Activated T-cell treated with anti-CD3 and anti-CD28 coated beads for 4 hours (primary cell): ENCODE data around the gene RAPGEFL1.
"Not testable (repeated sequence)": the region's sequence is repeated elsewhere in the genome, so short reads cannot be mapped to it uniquely, and the experiment has no call there.

Experiments used
- DNase-seq: peaks from one replicate; pipeline ENCODE4 v3.0.0-alpha.2; 2020

RAPGEFL1 gene

DNA sequence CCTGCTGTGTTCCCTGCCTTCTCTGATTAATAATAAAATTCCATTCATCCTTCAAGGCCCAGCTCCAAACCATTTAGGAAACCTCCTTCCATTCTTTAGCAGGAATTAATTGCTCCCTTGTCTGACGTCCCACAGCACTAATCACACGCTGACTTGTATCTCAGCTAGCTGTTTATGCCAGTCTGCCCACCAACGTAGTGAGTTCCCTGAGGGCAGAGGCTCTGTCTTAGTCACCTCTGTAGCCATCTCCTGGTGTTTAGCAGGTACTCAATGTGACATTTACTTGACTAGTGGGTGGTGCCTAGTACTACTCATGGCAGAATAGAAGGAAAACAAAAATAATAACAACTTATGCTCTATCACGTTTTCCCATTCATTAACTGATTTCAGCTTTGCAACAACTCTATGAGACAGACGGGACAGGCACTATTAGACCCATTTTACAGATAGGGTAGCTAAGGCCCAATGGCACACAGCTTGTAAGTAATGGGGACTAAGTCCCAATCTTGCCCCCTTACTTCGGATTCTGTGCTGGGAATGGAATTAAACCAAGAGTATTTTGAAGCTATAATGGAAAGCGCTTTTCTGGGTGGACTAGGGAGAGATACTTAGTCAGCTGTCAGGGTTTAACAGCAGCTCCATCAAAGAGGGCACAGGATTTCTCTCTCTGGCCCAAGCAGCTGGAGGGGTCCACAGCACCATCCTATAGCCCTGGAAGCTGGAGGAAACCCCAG is 40.9 kb downstream of the RAPGEFL1 start:
- no peak for DNase-seq

DNA sequence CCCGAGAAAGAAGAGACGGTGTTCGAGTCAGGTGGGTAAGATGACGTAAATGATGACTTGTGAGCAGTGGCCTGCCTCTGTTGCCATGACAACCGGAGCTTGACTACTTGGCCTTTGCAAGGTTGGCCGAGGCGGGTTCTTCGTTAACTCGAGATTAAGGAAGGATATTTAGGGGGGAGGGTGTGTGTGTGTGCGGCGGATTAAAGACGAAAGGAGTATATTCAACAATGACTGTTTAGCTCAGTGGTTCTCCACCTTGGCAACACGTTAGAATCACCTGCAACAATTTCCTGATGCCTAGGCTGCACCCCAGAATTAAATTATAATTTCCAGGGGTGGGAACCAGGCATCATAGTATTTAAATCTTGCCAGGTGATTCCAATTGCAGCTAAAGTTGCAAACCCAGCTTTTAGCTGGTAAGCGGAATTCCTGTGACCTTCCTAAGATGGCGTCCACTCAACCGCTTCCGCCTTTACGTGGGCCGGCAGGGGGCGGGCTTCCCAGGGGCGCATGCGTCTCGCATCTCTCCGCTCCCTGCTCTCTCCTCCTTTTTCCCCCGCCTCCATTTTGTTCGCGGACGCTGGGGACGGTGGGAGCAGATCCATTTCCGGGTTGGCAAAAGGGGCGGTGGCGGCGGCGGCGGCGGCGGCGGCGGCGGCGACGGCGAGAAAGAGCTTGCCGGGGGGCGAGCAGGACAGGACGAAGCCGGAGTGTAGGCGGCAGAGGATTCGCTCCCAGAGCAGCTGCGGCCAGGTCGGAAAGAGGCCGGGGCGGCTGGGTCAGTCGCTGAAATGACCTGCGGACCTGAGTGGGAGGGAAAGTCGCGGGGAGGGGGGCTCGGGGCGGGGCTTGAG is 41.7 kb downstream of the RAPGEFL1 start, which contains the start of gene WIPF2:
Gene WIPF2 (plus strand): TSS at position 565 of the 854 bp plus-strand sequence. CDS start 37,156 bp downstream, outside the sequence.
- DNase-seq, result peak; percentile 95

DNA sequence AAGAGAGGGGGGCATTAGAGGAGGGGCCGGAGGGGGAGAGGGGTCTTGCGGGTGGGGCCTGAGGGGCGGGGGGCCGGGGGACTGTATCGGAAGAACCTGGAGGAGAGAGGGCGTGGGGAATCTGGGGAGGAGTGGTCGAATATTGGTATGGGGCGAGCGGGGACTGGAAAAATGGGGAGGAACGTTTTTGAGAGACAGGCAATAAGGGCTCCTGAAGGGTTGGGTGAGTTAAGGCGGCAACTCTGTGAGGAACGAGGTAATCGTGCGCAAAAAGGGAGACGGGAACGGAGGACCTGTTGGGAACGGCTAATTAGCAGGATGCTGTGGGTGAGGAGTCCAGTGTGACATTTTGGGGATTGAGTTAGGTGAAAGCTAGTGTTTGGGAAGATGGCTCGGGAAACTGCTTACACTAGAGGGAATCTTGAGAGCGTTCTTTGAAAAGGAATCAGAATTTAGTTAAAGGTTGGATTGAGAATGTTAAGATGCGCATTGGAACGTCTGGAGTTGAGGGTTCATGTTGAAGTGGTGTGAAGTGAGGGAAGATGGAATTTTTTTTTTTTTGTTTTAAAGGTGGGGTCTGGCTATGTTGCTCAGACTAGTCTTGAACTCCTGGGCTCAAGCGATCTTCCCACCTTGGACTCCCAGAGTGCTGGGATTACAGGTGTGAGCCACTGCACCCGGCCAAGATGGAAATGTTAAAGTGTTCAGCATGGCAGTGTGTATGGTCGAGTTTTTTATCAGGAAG is 42.5 kb downstream of the RAPGEFL1 start:
- peak; percentile 11 for DNase-seq

DNA sequence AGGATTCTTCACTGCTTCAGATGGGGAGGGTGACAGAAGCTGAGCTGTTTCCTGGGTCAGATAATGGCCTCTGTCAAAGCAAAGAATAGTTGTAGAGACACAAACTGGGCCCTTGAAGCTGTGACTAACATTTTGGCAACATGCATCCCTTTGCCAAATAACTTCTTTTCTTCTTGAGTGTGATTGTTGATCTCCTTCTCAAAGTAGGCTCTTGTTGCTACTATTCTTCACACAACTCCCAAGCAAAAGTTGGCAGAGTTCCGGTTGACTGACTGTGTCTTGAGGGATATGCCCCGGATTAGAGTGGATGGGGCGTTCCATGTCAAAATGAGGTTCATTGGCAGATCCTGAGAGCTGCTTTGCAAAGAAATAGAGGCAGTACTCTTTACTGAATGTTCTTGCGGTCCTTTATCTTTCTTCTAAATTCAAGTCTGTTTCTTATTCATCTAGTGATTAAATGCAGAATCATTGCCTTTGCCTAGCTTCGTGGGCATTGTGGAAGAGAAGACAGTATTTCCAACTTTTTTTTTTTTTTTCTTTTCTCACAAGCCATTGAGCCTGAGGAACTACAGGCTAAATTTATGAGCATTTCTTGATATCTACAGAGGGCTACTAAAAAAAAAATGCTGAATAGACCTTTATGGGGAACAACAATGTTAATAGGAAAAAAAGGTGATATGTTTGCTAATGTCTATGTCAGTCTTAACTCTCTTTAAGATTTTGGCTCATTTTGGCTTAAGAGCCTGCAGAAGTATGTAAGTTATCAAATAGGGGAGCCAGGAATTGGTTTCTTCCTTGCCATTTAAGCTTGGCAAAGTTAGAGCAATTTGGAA is 47.7 kb downstream of the RAPGEFL1 start:
- DNase-seq, result no peak

DNA sequence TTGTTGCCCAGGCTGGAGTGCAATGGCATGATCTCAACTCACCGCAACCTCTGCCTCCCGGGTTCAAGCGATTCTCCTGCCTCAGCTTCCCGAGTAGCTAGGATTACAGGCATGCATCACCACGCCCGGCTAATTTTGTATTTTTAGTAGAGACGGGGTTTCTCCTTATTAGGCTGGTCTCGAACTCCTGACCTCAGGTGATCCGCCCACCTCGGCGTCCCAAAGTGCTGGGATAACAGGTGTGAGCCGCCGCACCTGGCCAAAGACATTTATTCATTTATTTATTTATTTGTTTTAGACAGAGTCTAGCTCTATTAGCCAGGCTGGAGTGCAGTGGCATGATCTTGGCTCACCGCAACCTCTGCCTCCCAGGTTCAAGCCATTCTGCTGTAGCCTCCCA is 51.9 kb downstream of the RAPGEFL1 start:
- not testable (repeated sequence) for DNase-seq

DNA sequence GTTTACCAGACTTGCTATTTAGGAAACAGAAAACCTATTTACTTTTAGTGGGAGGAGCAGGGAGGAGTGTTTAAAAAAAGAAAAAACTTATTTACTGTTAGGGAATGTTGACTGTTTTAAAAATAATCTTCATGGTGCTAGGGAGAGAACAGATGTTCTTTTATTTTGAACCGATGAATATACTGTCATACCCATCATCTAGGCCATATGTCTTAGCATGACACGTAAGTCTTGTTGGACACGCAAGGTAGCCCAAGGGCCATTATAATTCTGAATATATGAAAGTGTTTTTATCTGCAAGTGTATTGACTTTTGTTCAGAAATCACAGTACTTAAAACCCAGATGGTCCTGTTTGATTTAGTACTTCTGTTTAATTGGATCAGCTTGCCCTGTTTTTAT is 53.4 kb downstream of the RAPGEFL1 start:
- DNase-seq, result no peak

DNA sequence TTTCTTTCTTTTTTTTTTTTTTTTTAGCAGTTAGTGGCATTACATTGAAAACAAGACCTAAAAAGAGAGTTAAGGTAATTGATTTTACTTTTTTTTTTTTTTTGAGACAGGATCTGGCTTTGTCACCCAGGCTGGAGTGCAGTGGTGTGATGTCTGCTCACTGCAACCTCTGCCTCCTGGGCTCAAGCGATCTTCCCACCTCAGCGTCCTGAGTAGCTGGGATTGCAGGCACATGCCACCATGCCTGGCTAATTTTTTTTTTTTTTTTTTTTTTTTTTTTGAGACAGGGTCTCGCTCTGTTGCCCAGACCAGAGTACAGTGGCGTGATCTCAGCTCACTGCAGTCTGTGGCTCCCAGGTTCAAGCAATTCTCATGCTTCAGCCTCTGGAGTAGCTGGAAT is 54.7 kb downstream of the RAPGEFL1 start:
- not testable (repeated sequence) for DNase-seq

DNA sequence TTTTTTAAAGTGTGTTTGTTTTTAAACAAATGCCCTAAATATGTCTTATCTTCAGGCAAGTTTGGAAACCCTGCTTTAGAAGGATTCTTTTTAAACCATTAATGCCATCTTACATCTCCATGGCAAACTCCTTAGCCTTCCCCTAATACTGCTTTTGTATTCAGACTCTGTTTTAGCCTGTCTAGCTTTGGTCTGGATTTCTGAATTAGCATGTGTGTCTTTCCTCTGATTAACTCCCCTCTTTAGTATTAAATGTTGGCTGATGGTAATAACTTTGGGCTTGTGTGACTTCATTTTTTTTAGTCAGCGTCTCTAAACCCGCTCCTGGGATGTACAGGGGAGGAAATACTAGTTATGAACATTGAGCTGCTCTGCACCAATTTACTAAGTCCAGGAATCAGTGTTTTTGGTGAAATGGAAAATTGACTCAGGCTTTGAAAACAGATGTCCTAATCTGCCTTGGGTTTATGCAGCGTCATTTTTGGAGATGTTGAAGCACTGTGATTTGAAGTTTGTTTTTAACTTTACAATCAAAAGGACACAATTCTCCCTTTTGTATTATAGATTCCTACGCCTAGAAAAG is 64.1 kb downstream of the RAPGEFL1 start:
- no peak for DNase-seq

DNA sequence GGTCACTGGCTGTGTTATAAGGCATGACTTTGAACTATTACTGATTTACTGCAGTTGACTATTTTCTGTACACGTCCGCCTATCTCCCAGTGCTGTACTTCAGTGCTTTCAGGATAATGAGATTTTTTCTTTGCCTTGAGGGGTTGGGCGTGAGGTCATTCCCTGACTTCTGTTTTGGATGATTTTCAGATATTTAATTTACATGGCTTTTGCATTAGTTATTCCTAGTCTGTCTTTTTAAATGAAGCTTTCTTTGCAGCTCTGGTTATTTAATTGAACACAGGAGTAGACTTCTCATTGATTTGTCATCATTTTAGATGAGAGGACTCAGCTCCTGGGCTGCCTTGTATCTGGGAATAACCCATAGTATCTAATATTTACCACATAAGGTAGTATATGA is 65.5 kb downstream of the RAPGEFL1 start:
- no peak for DNase-seq

DNA sequence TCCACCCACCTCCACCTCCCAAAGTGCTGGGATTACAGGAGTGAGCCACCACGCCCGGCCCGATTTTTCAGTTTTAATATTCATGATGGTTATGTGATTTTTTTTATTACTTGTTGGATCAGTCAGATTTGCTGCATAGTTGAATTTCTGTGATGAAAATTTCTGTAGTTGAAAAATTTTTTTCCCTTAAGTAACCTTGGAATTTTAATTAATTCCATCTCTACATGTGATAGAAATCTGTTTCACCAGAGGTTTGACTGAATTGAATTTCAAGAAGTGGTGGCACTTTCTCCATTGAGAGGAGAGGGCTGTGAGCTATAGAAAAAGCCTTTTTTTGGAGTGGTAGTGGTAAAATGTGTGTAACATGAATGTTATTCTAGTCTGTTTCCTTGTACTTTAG is 66.5 kb downstream of the RAPGEFL1 start:
- DNase-seq, result no peak

DNA sequence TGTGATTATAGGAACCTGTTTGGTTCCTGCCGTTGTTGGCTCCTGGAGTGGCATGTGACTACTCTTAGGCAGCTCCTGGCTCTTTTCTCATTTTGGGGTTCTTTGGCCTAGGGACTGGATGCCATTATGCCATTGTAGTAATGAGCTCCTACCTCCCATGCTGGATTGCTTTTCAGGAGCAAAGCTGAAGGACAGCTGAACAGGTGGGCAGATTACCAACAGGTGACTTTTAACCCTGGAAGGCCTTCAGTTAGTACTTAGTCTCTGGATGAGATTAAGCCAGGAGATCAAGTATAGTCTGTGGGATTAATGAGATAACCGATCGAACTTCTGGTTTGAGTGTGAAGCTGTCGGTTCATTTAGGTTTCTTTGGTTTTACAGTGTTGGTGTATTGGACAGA is 67.0 kb downstream of the RAPGEFL1 start:
- no peak for DNase-seq
